Measurements from ENCODE around the gene PRRC2B.

DNA sequence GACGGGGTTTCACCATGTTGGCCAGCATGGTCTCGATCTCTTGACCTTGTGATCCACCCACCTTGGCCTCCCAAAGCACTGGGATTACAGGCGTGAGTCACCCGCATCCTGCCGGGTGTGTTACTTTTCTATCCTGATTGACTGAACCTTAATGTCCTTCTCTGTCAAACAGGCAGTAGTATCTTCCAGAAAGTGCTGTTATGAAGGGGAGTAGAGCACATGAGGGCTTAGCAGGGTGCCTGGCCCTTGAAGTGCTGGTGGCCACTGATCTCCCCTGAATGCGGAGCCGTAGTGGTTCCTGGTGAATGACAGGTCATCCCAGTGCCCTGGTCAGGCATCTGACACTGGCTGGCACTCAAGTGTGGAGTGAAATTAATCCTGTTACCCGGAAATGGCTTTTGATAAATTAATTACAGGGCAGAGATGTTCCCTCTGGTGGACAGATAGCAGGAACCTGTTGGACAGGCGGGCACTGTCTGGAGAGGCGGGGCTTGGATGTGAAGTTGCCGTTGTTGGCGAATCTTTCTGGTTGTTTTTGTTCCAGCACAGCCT is 28.4 kb downstream of the PRRC2B start:
- no peak for TF ChIP-seq CTCF (IDR thresholded peaks at IDR 0.05; ENCODE audit: control extremely low read depth in 1 of 3, insufficient read depth in 1 of 3, low read depth in 1 of 3, low read length in 3 of 3)
- TF ChIP-seq HDAC6 (IDR thresholded peaks at IDR 0.05; ENCODE audit: low read depth, low read length) = no peak
- no peak for TF ChIP-seq BACH1 (IDR thresholded peaks at IDR 0.05; ENCODE audit: low read length)

Measured in H1 (cell line).